RWPE1 (cell line): Measurements from ENCODE around the gene NMRK1.

Source experiments
- CTCF ChIA-PET: fragments of 350-600 bp; sonication (Branson Sonifier 250); formaldehyde crosslinking; extraction: SDS; loops from one replicate; lab custom pipeline; 2021; lab: Yijun Ruan, JAX
- POLR2A ChIA-PET: fragments of 400-600 bp; formaldehyde crosslinking; extraction: SDS; loops from one replicate; lab custom pipeline; 2020; ENCODE audit warnings: antibody characterized with exemption; ENCODE audit not compliant: low non-redundant PET; lab: Yijun Ruan, JAX
- DNase-seq: peaks from one replicate; pipeline ENCODE4 v3.0.0; 2012; ENCODE audit warnings: low spot score
- H3K27ac ChIP-seq: fragments of 450-650 bp; 2 replicates; pipeline ENCODE4 v1.5.1; 2017
- CTCF ChIP-seq: fragments of 450-650 bp; conservative IDR thresholded peaks from 2 replicates; pipeline ENCODE4 v1.5.1; 2017; ENCODE audit warnings: low read depth, mild to moderate bottlenecking

Gene NMRK1

DNA sequence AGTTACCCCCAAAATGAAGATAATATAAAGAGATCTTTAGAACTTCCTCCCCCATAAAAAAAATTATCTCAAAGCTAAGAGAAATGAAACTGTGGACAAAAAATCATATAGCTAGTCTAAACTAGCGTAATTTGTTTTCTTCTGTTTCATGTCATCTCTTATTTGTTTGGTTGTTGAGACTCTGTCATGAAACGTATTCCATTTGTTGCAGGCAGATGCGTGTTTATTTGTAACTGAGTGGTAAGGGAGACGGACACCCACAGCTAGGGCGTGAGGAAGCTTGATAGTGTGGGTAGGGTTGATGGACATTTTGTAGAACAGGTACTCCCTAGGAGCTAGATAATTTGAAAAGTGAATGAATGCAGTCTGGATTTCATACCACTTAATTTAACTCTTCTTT is 42.2 kb upstream of the NMRK1 start:
- ChIA-PET CTCF (no interaction called here), POLR2A (no interaction called here)
- H3K27ac ChIP-seq, result no peak overlapping the region
- no peak for DNase-seq
- no peak for TF ChIP-seq CTCF

DNA sequence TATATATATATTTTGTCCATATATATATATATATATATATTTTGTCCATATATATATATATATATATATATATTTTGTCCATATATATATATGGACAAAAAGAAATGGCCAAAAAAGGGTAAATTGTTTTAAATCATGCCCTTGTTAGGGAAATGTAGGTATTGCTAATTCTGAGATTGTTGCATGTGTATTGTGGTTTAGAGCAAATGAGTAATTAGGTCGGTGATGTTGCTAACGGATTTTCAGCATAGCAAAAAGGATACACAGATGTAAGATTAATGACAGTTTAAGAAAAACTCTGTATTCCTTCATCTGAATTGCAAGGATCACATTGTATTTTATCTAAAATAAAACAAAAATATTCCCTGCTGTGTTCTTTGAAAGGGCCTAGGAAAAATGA is 40.6 kb upstream of the NMRK1 start:
- TF ChIP-seq CTCF, result no peak
- CTCF ChIA-PET, result no interaction called here
- POLR2A ChIA-PET, result no interaction called here
- no peak for DNase-seq
- H3K27ac ChIP-seq, result no peak overlapping the region

DNA sequence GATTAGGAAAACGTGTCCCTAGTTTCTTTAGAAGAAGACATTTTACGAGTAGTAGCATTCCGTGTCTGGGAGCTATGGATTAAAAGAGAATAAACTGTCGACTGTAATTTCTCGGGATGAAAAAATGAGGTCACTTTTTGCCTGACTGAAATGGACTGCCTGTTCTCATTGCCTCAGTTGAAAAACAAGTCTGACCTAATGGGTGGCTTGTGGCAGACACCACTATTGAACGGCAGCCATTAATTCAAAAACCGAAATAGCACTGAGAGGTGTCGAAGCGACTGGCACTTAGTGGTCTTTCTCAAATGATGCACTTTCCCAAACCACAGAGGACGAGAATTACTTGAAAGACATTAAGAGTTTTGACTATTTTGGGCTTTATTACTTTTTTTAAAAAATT is 35.7 kb upstream of the NMRK1 start:
- CTCF ChIA-PET, result no interaction called here

GRCh38 chr9:75121914-75122558 is 34.1 kb upstream of the NMRK1 start:
- no peak for TF ChIP-seq CTCF
- ChIA-PET POLR2A (no interaction called here), CTCF (interaction anchor here (0.5 to 0.9 kb wide), 3 partner anchors 13 to 345 kb away, joined by 3 to 4 read pairs (median 4); no protein-coding TSS in a partner anchor)
- no peak for DNase-seq
- H3K27ac ChIP-seq, result no peak overlapping the region

More for the DNA sequence above, 35.7 kb upstream of the NMRK1 start:
- H3K27ac ChIP-seq, result no peak overlapping the region
- TF ChIP-seq CTCF, result no peak
- POLR2A ChIA-PET, result no interaction called here
- DNase-seq, result no peak

DNA sequence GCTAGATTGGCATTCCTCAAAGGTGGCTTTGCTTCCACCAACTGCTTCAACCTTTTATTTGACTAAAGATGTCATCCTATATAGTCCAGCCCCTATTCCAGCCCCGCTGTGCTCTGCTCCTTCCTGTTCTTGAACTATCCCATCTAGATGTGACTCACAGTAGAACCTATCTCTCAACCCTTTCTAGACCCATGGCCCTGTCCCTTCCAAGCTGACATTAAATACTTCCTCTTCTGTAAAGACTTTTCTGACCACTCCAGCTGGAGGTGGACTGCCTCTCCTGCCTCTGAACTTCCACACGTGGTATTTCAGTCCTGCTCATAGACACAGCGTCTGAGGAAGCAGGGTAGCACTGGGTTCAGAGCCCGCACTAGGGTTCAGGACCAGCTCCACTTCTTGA is 32.7 kb upstream of the NMRK1 start:
- no peak for DNase-seq
- TF ChIP-seq CTCF, result no peak
- no peak overlapping the region for H3K27ac ChIP-seq
- ChIA-PET CTCF (no interaction called here), POLR2A (no interaction called here)

- TF ChIP-seq CTCF, result no peak
- no peak overlapping the region for H3K27ac ChIP-seq
- DNase-seq, result no peak
- ChIA-PET CTCF (no interaction called here), POLR2A (no interaction called here)
These were observed 29.6 kb upstream of the NMRK1 start for GRCh38 chr9:75117564-75117963.
